Esophagus muscularis mucosa (tissue), 4 donors: ENCODE data around the gene FAM53C. TPM values are rescaled to one million over a fixed set of nuclear protein-coding genes. Genes with fewer than 3 reads are reported as not detected.

Experiments
- DNase-seq: peaks from one replicate; pipeline ENCODE4 v3.0.0-alpha.2; 2017; ENCODE audit errors: extremely low spot score
- H3K27ac ChIP-seq, 4 donors: fragments of 200-600 bp; sonication (generic); replicated peaks in 1 of 4; 1 replicate in 3 of 4; 2 replicates in 1 of 4; pipeline ENCODE4 v1.5.1; 2016 to 2019; ENCODE audit warnings: mild to moderate bottlenecking in 1 of 4
- H3K27me3 ChIP-seq, 4 donors: fragments of 200-600 bp; sonication (generic); one replicate each; pipeline versions ENCODE4 v1.5.1 to v1.6.0; 2016 to 2019
- H3K36me3 ChIP-seq, 4 donors: fragments of 200-600 bp; sonication (generic); one replicate each; pipeline ENCODE4 v1.5.1; 2016 to 2019
- H3K4me1 ChIP-seq, 4 donors: fragments of 200-600 bp; sonication (generic); one replicate each; pipeline ENCODE4 v1.5.1; 2016 to 2019
- H3K4me3 ChIP-seq, 4 donors: fragments of 200-600 bp; sonication (generic); 1 replicate in 2 of 4; 2 replicates in 2 of 4; pipeline ENCODE4 v1.5.1; 2016 to 2019; ENCODE audit warnings: mild to moderate bottlenecking in 4 of 4, moderate library complexity in 1 of 4
- H3K9me3 ChIP-seq, 4 donors: fragments of 200-600 bp; sonication (generic); 1 replicate in 3 of 4; 2 replicates in 1 of 4; pipeline ENCODE4 v1.5.1; 2016 to 2019
- CTCF ChIP-seq, 3 experiments: fragments of 200-600 bp in 2 of 3; fragments of 450-650 bp in 1 of 3; sonication (generic) in 2 of 3; IDR thresholded peaks; one replicate each; pipeline ENCODE4 v1.5.1; 2017 to 2019; ENCODE audit warnings: antibody characterized with exemption in 3 of 3, mild to moderate bottlenecking in 2 of 3, moderate library complexity in 1 of 3
- EP300 ChIP-seq: sonication (generic); formaldehyde crosslinking; IDR thresholded peaks from one replicate; pipeline ENCODE4 v1.6.1; 2017; ENCODE audit warnings: antibody characterized with exemption
- POLR2A ChIP-seq: fragments of 450-650 bp; IDR thresholded peaks from one replicate; pipeline ENCODE4 v1.6.1; 2017; ENCODE audit warnings: antibody characterized with exemption, moderate library complexity, mild to moderate bottlenecking, low read depth
- POLR2AphosphoS5 ChIP-seq, 2 donors: sonication (generic); formaldehyde crosslinking; IDR thresholded peaks; one replicate each; pipeline ENCODE4 v1.6.1; 2017; ENCODE audit warnings: antibody characterized with exemption in 2 of 2
- WGBS: methylation state at CpG from one replicate; pipeline ENCODE4 v1.1.5; 2018; 5-methylcytosine and 5-hydroxymethylcytosine counted together
- intact Hi-C: fragments of 100-400 bp; cut with DNase I; formaldehyde crosslinking; loops from one replicate; pipeline ENCODE4 v1.15.1; 2023
- total RNA-seq, 4 donors: library from RNA; depleted of rRNA; stranded (reverse); fragments of >200 nt; gene quantifications; one replicate each; pipeline versions ENCODE4 v1.1.0 to v1.2.1, GENCODE V29; 2016

Gene FAM53C
- total RNA-seq, 4 donors from 2014 or later: 22.4 to 40.0 (median 29.6) TPM

GRCh38 chr5:138339464-138339863 lies 1.4 kb downstream of the FAM53C start:
- no peak for TF ChIP-seq EP300
- no peak for TF ChIP-seq CTCF (IDR thresholded peaks at IDR 0.05)
- no peak for TF ChIP-seq POLR2AphosphoS5 (IDR thresholded peaks at IDR 0.05)
- TF ChIP-seq POLR2A: no peak
- H3K9me3 ChIP-seq: no peaks in the 10 kb centered on the region
- H3K4me1 ChIP-seq: peaks cover 21 to 38% (median 34%) of the 10 kb centered on the region in 4 donors
- H3K27me3 ChIP-seq: no peaks in the 10 kb centered on the region
- 43% methylated on average over 2 of the region's 2 CpGs for WGBS
- no peak for DNase-seq
- intact Hi-C loops: loop anchor here (2.0 to 10.0 kb wide), 2 partner anchors 13 to 125 kb away; partner anchors contain the start of genes CDC23 and KDM3B
- peaks cover 7 to 36% (median 32%) of the 10 kb centered on the region in 4 donors for H3K36me3 ChIP-seq
- H3K4me3 ChIP-seq: peak overlapping the region; percentile 79 to 97 (median 89)
- H3K27ac ChIP-seq: peak overlapping the region; percentile 91 to 98 (median 94)

GRCh38 chr5:138340008-138340407 lies 1.9 kb downstream of the FAM53C start:
- no peak for DNase-seq
- H3K27ac ChIP-seq: peak overlapping the region in 2 of 4 donors; percentile 91 to 98
- peaks cover 13 to 41% (median 38%) of the 10 kb centered on the region in 4 donors for H3K36me3 ChIP-seq
- peaks cover 21 to 38% (median 34%) of the 10 kb centered on the region in 4 donors for H3K4me1 ChIP-seq
- peak overlapping the region in 2 of 4 donors; percentile 79 to 86 for H3K4me3 ChIP-seq
- 74% methylated on average over 3 of the region's 3 CpGs for WGBS
- intact Hi-C loops: no loop called here
- TF ChIP-seq CTCF (IDR thresholded peaks at IDR 0.05): no peak
- no peak for TF ChIP-seq POLR2AphosphoS5 (IDR thresholded peaks at IDR 0.05)
- TF ChIP-seq POLR2A: no peak
- no peak for TF ChIP-seq EP300
- no peaks in the 10 kb centered on the region for H3K9me3 ChIP-seq
- H3K27me3 ChIP-seq: no peaks in the 10 kb centered on the region

GRCh38 chr5:138344887-138345622 lies 7.0 kb downstream of the FAM53C start:
- no peak for DNase-seq
- Histone ChIP-seq H3K4me3 (no peak overlapping the region), H3K27ac (no peak overlapping the region), H3K27me3 (no peaks in the 10 kb centered on the region), H3K4me1 (peaks cover 10 to 18% (median 13%) of the 10 kb centered on the region in 4 donors), H3K9me3 (no peaks in the 10 kb centered on the region), H3K36me3 (peaks cover 37 to 91% (median 79%) of the 10 kb centered on the region in 4 donors)
- TF ChIP-seq EP300 (no peak), CTCF (IDR thresholded peaks at IDR 0.05) (no peak), POLR2A (no peak), POLR2AphosphoS5 (IDR thresholded peaks at IDR 0.05) (no peak)
- 89% methylated on average over 17 of the region's 32 CpGs for WGBS
- intact Hi-C loops: no loop called here

GRCh38 chr5:138346889-138347288 lies 8.8 kb downstream of the FAM53C start:
- H3K36me3 ChIP-seq: peaks cover 32 to 81% (median 70%) of the 10 kb centered on the region in 4 donors
- H3K4me3 ChIP-seq: no peak overlapping the region
- DNase-seq: no peak
- no peaks in the 10 kb centered on the region for H3K27me3 ChIP-seq
- no peak overlapping the region for H3K27ac ChIP-seq
- 93% methylated on average over 13 of the region's 14 CpGs for WGBS
- intact Hi-C loops: no loop called here
- H3K9me3 ChIP-seq: no peaks in the 10 kb centered on the region
- TF ChIP-seq POLR2AphosphoS5 (IDR thresholded peaks at IDR 0.05) (no peak), POLR2A (no peak), EP300 (no peak), CTCF (IDR thresholded peaks at IDR 0.05) (no peak)
- H3K4me1 ChIP-seq: peaks cover 0 to 4% (median 0%) of the 10 kb centered on the region in 4 donors
